EH (cell line): ENCODE results near the gene CCDC187.

Source experiments
- DNase-seq: peaks from one replicate; pipeline ENCODE4 v3.0.0-alpha.2; 2015; ENCODE audit warnings: low read depth

Gene CCDC187

GRCh38 chr9:136283291-136284235 lies 20.3 kb downstream of the CCDC187 start:
- peak; percentile 72 for DNase-seq

GRCh38 chr9:136282272-136282861 lies 21.5 kb downstream of the CCDC187 start:
- no peak for DNase-seq

GRCh38 chr9:136281421-136282271 lies 22.2 kb downstream of the CCDC187 start:
- no peak for DNase-seq

- no peak for DNase-seq
Observed at GRCh38 chr9:136280535-136281315, 23.2 kb downstream of the CCDC187 start.

- DNase-seq, result no peak
Observed at GRCh38 chr9:136279471-136279870, 24.4 kb downstream of the CCDC187 start.

GRCh38 chr9:136278894-136279293 lies 25.0 kb downstream of the CCDC187 start:
- no peak for DNase-seq

- DNase-seq, result no peak
Observed at GRCh38 chr9:136278221-136278620, 25.7 kb downstream of the CCDC187 start.

- DNase-seq, result no peak
Observed at GRCh38 chr9:136277746-136278145, 26.1 kb downstream of the CCDC187 start.

- no peak for DNase-seq
Observed at GRCh38 chr9:136276716-136277115, 27.2 kb downstream of the CCDC187 start.

GRCh38 chr9:136275655-136276429 lies 28.1 kb downstream of the CCDC187 start:
- DNase-seq, result no peak

- no peak for DNase-seq
Observed at GRCh38 chr9:136274786-136275654, 28.9 kb downstream of the CCDC187 start.

GRCh38 chr9:136273921-136274785 lies 29.7 kb downstream of the CCDC187 start:
- DNase-seq, result no peak

GRCh38 chr9:136273244-136273865 lies 30.5 kb downstream of the CCDC187 start:
- DNase-seq, result no peak

GRCh38 chr9:136270173-136270705 lies 33.7 kb downstream of the CCDC187 start:
- DNase-seq, result no peak

GRCh38 chr9:136268735-136269134 lies 35.2 kb downstream of the CCDC187 start:
- no peak for DNase-seq

- DNase-seq, result peak; percentile 15
Observed at GRCh38 chr9:136268318-136268717, 35.6 kb downstream of the CCDC187 start.

- DNase-seq, result peak; percentile 85
Observed at GRCh38 chr9:136267261-136268111, 36.4 kb downstream of the CCDC187 start.
